Hepatocyte (in vitro differentiated cells): ENCODE results near the gene OR6C70. TPM values are rescaled to one million over a fixed set of nuclear protein-coding genes. Genes with fewer than 3 reads are reported as not detected.
"Not testable (repeated sequence)": the region's sequence is repeated elsewhere in the genome, so short reads cannot be mapped to it uniquely, and the experiment has no call there.

Experiments used
- DNase-seq: peaks from one replicate; pipeline ENCODE4 v3.0.0-alpha.2; 2016; ENCODE audit warnings: low spot score
- H2AFZ ChIP-seq: fragments of 200-600 bp; sonication (generic); 2 replicates; pipeline ENCODE4 v1.6.0; 2016; ENCODE audit warnings: antibody characterized with exemption, mild to moderate bottlenecking
- H3K27ac ChIP-seq: fragments of 200-600 bp; sonication (generic); 2 replicates; pipeline ENCODE4 v1.5.1; 2016; ENCODE audit warnings: mild to moderate bottlenecking
- H3K27me3 ChIP-seq: fragments of 200-600 bp; sonication (generic); 2 replicates; pipeline ENCODE4 v1.6.1; 2016
- H3K36me3 ChIP-seq: fragments of 200-600 bp; sonication (generic); replicated peaks from 2 replicates; pipeline ENCODE4 v1.5.1; 2016; ENCODE audit warnings: low read depth; ENCODE audit not compliant: insufficient read depth
- H3K4me1 ChIP-seq: fragments of 200-600 bp; sonication (generic); 2 replicates; pipeline ENCODE4 v1.5.1; 2016; ENCODE audit warnings: mild to moderate bottlenecking, moderate library complexity; ENCODE audit not compliant: insufficient read depth
- H3K4me2 ChIP-seq: fragments of 200-600 bp; sonication (generic); 2 replicates; pipeline ENCODE4 v1.6.0; 2016
- H3K4me3 ChIP-seq: fragments of 200-600 bp; sonication (generic); 2 replicates; pipeline ENCODE4 v1.5.1; 2016; ENCODE audit warnings: mild to moderate bottlenecking
- H3K79me2 ChIP-seq: fragments of 200-600 bp; sonication (generic); 2 replicates; pipeline ENCODE4 v1.6.0; 2017; ENCODE audit warnings: mild to moderate bottlenecking
- H3K9me2 ChIP-seq: fragments of 200-600 bp; sonication (generic); replicated peaks from 2 replicates; pipeline ENCODE4 v1.6.0; 2017; ENCODE audit warnings: mild to moderate bottlenecking; ENCODE audit not compliant: insufficient read depth
- H3K9me3 ChIP-seq: fragments of 200-600 bp; sonication (generic); 2 replicates; pipeline ENCODE4 v1.5.1; 2016; ENCODE audit warnings: low read depth, mild to moderate bottlenecking
- H4K20me1 ChIP-seq: fragments of 200-600 bp; sonication (generic); 2 replicates; pipeline ENCODE4 v1.6.0; 2016; ENCODE audit warnings: mild to moderate bottlenecking; ENCODE audit not compliant: insufficient read depth, poor library complexity, severe bottlenecking
- CTCF ChIP-seq: fragments of 200-600 bp; sonication (generic); IDR thresholded peaks from 2 replicates; pipeline ENCODE4 v1.5.1; 2016; ENCODE audit warnings: antibody characterized with exemption, mild to moderate bottlenecking; ENCODE audit not compliant: poor library complexity
- EZH2 ChIP-seq: fragments of 200-600 bp; sonication (generic); IDR thresholded peaks from 2 replicates; pipeline ENCODE4 v1.6.1; 2016; ENCODE audit warnings: antibody characterized with exemption, mild to moderate bottlenecking, borderline replicate concordance
- EZH2phosphoT487 ChIP-seq: fragments of 200-600 bp; sonication (generic); IDR thresholded peaks from one replicate; pipeline ENCODE4 v1.6.1; 2018; ENCODE audit warnings: antibody characterized with exemption, mild to moderate bottlenecking, low read depth, moderate library complexity; ENCODE audit not compliant: unreplicated experiment, severe bottlenecking
- WGBS: methylation state at CpG from one replicate; pipeline ENCODE4 v1.1.6; 2016; ENCODE audit warnings: low lambda C conversion rate; ENCODE audit errors: missing lambda C conversion rate; 5-methylcytosine and 5-hydroxymethylcytosine counted together
- polyA plus RNA-seq: library from polyadenylated mRNA; unstranded; fragments of >200 nt; fragmentation: Nextera tagmentation; extraction: Ambion mirVana; gene quantifications from 2 replicates; pipeline ENCODE4 v1.2.1, GENCODE V29; 2016
- total RNA-seq: library from RNA; depleted of rRNA; stranded (reverse); fragments of >200 nt; gene quantifications from 2 replicates; pipeline ENCODE4 v1.2.3, GENCODE V29; 2014

The OR6C70 gene
- total and polyA plus RNA-seq, 2 experiments from 2014 or later, result not detected

GRCh38 chr12:55492078-55492477 lies 22.1 kb upstream of the OR6C70 start, which contains the start of gene OR6C68:
OR6C68 (plus strand) TSS chr12:55492378; CDS start chr12:55492378, 0 bp downstream.
- no peaks in the 10 kb centered on the region for H3K4me1 ChIP-seq
- no peaks in the 10 kb centered on the region for H3K27me3 ChIP-seq
- no peaks in the 10 kb centered on the region for H3K79me2 ChIP-seq
- no peaks in the 10 kb centered on the region for H3K36me3 ChIP-seq
- H2AFZ ChIP-seq, result no peak within 1 kb of the TSS
- DNase-seq, result no peak
- H4K20me1 ChIP-seq, result no peaks in the 10 kb centered on the region
- no peak within 1 kb of the TSS for H3K4me2 ChIP-seq
- H3K4me3 ChIP-seq, result no peak within 1 kb of the TSS
- no peaks in the 10 kb centered on the region for H3K9me3 ChIP-seq
- no peaks in the 10 kb centered on the region for H3K9me2 ChIP-seq
- H3K27ac ChIP-seq, result no peak within 1 kb of the TSS
- no peak for TF ChIP-seq EZH2
- TF ChIP-seq EZH2phosphoT487, result no peak
- WGBS, result 79% methylated on average over 2 of the region's 2 CpGs

- not testable (repeated sequence) for H3K4me2 ChIP-seq, H3K9me3 ChIP-seq, H3K9me2 ChIP-seq, H3K27ac ChIP-seq, H3K4me1 ChIP-seq, H4K20me1 ChIP-seq, H2AFZ ChIP-seq, H3K36me3 ChIP-seq, H3K79me2 ChIP-seq, H3K27me3 ChIP-seq, DNase-seq, H3K4me3 ChIP-seq
- WGBS, result 57% methylated on average over 11 of the region's 13 CpGs
Observed at GRCh38 chr12:55484284-55484683, 14.3 kb upstream of the OR6C70 start.

GRCh38 chr12:55479136-55479535 lies 9.2 kb upstream of the OR6C70 start:
- H3K27me3 ChIP-seq, H3K9me2 ChIP-seq, H4K20me1 ChIP-seq, H3K36me3 ChIP-seq, H3K27ac ChIP-seq, H2AFZ ChIP-seq, DNase-seq, H3K9me3 ChIP-seq, H3K4me2 ChIP-seq, H3K4me3 ChIP-seq, H3K79me2 ChIP-seq, H3K4me1 ChIP-seq: not testable (repeated sequence)
- 100% methylated on average over 2 of the region's 29 CpGs for WGBS

DNA sequence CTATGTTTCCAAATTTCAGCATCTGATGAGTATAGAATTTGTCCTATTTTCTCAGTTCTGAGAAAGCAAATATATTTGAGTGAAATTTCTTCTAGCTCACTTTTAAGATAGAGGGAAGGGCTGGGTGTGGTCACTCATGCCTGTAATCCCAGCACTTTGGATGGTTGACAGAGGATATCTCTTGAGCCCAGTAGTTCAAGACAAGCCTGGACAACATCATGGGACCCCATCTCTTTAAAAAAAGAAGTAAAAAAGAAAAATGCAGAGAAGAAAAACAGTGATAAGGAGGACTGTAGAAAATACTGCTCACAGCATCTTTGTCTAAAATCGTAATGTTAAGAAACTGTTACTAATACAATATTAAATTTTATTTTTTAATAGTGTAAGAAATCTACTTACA lies 2.3 kb upstream of the OR6C70 start:
- Histone ChIP-seq H3K36me3 (no peaks in the 10 kb centered on the region), H3K4me1 (no peaks in the 10 kb centered on the region), H4K20me1 (no peaks in the 10 kb centered on the region), H3K9me2 (no peaks in the 10 kb centered on the region), H2AFZ (no peak overlapping the region), H3K79me2 (no peaks in the 10 kb centered on the region), H3K9me3 (no peaks in the 10 kb centered on the region), H3K4me2 (no peak overlapping the region), H3K27ac (no peak overlapping the region), H3K4me3 (no peak overlapping the region), H3K27me3 (no peaks in the 10 kb centered on the region)
- TF ChIP-seq EZH2 (no peak), EZH2phosphoT487 (no peak), CTCF (no peak)
- DNase-seq, result no peak
- WGBS, result 76% methylated on average over 1 of the region's 1 CpG

- no peaks in the 10 kb centered on the region for H3K4me1 ChIP-seq
- no peaks in the 10 kb centered on the region for H3K36me3 ChIP-seq
- no peak overlapping the region for H3K4me3 ChIP-seq
- H3K27me3 ChIP-seq, result no peaks in the 10 kb centered on the region
- no peak overlapping the region for H3K4me2 ChIP-seq
- DNase-seq, result no peak
- 61% methylated on average over 2 of the region's 2 CpGs for WGBS
- H3K27ac ChIP-seq, result no peak overlapping the region
- H3K9me2 ChIP-seq, result no peaks in the 10 kb centered on the region
- no peaks in the 10 kb centered on the region for H3K79me2 ChIP-seq
- no peak for TF ChIP-seq EZH2phosphoT487
- no peak for TF ChIP-seq CTCF
- TF ChIP-seq EZH2, result no peak
- no peaks in the 10 kb centered on the region for H4K20me1 ChIP-seq
- H2AFZ ChIP-seq, result no peak overlapping the region
- H3K9me3 ChIP-seq, result no peaks in the 10 kb centered on the region
Observed at GRCh38 chr12:55469291-55469690, 647 bp downstream of the OR6C70 start.
